ENCODE results near the gene GABRE. TPM values are rescaled to one million over a fixed set of nuclear protein-coding genes. Genes with fewer than 3 reads are reported as not detected.
A peak's percentile ranks its signal among the peaks of the same experiment; 100 is the strongest.

The GABRE gene
- total and polyA plus RNA-seq, 8 donors: 4.2 to 51.4 (median 12.8) TPM

DNA sequence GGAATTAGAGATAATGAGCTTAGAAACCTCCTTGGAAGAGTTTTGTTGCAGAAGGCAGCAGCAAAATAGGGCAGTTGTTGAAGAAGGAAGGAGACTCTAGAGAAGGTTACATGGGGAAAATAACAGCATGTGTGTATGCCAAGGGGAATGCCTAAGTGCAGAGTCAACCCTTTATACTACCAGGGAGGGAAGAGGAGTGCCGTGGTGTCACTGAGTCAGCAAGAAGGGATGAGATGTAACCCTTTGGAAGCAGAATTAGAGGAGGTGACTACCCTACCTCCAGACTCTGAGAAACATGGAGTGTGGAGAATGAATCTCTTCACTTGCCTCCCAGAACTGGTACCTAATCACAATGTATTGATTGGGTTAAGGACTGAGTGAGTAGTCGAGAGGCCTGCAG lies 6.7 kb upstream of the GABRE start:
- TF ChIP-seq, protein P1, sequence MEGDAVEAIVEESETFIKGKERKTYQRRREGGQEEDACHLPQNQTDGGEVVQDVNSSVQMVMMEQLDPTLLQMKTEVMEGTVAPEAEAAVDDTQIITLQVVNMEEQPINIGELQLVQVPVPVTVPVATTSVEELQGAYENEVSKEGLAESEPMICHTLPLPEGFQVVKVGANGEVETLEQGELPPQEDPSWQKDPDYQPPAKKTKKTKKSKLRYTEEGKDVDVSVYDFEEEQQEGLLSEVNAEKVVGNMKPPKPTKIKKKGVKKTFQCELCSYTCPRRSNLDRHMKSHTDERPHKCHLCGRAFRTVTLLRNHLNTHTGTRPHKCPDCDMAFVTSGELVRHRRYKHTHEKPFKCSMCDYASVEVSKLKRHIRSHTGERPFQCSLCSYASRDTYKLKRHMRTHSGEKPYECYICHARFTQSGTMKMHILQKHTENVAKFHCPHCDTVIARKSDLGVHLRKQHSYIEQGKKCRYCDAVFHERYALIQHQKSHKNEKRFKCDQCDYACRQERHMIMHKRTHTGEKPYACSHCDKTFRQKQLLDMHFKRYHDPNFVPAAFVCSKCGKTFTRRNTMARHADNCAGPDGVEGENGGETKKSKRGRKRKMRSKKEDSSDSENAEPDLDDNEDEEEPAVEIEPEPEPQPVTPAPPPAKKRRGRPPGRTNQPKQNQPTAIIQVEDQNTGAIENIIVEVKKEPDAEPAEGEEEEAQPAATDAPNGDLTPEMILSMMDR (IDR thresholded peaks at IDR 0.05): no peak
- Histone ChIP-seq H3K9me3 (no peaks in the 10 kb centered on the region), H3K27me3 (peaks cover 0 to 4% (median 0%) of the 10 kb centered on the region in 4 donors), H3K27ac (no peak overlapping the region), H3K4me3 (no peak overlapping the region), H3K36me3 (no peaks in the 10 kb centered on the region), H3K4me1 (no peaks in the 10 kb centered on the region)
- no peak for DNase-seq
- intact Hi-C loops (cut with DNase I): no loop called here
- 28 to 36% methylated on average over 2 of the region's 2 CpGs for WGBS, 2 donors
- peak in 1 of 4 donors; percentile 31 for ATAC-seq
- no peak for FAIRE-seq

GRCh38 chrX:151977923-151978322 lies 3.4 kb upstream of the GABRE start:
- intact Hi-C loops (cut with DNase I): no loop called here
- no peak for ATAC-seq

DNA sequence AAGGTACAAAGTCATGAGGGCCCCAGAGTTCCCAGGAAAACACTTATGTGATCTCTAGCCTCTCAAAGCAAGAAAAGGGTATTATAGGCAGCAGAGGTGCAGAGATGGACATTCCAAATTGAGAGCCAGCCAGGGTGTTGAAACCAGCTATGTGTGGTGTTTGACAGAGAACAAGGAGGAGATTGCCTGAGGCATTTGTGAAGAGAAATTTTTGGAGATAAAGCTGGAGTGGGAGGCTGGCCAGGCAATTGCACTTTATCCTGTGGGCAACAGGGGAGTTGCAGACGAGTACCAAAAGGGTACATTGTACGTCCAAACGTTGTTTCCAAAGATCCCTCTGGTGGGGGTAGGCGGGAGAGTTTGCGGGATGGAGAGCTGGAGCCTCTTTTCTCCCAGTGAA lies 2.5 kb upstream of the GABRE start:
- no peak overlapping the region for H3K4me3 ChIP-seq
- intact Hi-C loops (cut with DNase I): no loop called here
- no peak for ATAC-seq
- no peaks in the 10 kb centered on the region for H3K27me3 ChIP-seq
- no peak overlapping the region for H3K27ac ChIP-seq
- FAIRE-seq: no peak
- H3K4me1 ChIP-seq: no peaks in the 10 kb centered on the region
- TF ChIP-seq, protein P1 (IDR thresholded peaks at IDR 0.05): no peak
- no peaks in the 10 kb centered on the region for H3K36me3 ChIP-seq
- no peaks in the 10 kb centered on the region for H3K9me3 ChIP-seq
- no peak for DNase-seq
- 44 to 58% methylated on average over 5 of the region's 5 CpGs for WGBS, 2 donors

More at GRCh38 chrX:151977923-151978322, 3.4 kb upstream of the GABRE start:
- Histone ChIP-seq H3K27ac (no peak overlapping the region), H3K4me1 (no peaks in the 10 kb centered on the region), H3K27me3 (peaks cover 0 to 2% (median 0%) of the 10 kb centered on the region in 4 donors), H3K4me3 (no peak overlapping the region), H3K36me3 (no peaks in the 10 kb centered on the region), H3K9me3 (no peaks in the 10 kb centered on the region)
- DNase-seq (no peak), FAIRE-seq (no peak)
- 59 to 87% methylated on average over 1 of the region's 1 CpG for WGBS, 2 donors
- TF ChIP-seq, protein P1 (IDR thresholded peaks at IDR 0.05): no peak

DNA sequence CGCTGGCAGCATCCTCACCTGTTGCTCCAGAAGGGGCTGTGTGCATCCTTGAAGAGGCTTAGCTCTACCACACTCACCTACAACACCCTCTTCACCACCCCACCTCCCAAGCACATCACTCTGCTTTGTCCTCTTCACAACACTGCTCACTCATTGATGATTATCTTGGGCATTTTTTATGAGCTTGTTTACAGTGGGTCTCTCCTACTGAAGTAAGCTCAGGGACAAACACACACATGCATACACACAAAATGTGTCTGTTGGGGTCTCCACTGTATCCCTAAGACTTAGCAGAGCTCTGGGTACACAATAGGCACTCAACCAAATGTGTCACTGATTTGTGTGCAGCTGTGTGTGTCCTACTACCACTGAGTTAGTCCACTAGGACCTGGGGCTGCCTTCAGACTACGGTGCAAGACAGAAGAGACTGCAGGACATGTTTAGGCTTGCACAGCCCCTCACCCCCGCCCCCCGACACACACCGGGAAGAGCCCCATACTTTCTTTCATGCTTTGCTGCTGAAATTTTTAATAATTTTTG lies 1.3 kb upstream of the GABRE start:
- H3K27ac ChIP-seq: no peak overlapping the region
- no peak for FAIRE-seq
- H3K4me1 ChIP-seq: no peaks in the 10 kb centered on the region
- H3K9me3 ChIP-seq: no peaks in the 10 kb centered on the region
- 69 to 82% methylated on average over 5 of the region's 5 CpGs for WGBS, 2 donors
- no peak overlapping the region for H3K4me3 ChIP-seq
- TF ChIP-seq, protein P1 (IDR thresholded peaks at IDR 0.05): no peak
- no peaks in the 10 kb centered on the region for H3K27me3 ChIP-seq
- H3K36me3 ChIP-seq: no peaks in the 10 kb centered on the region
- no peak for ATAC-seq
- intact Hi-C loops (cut with DNase I): no loop called here
- no peak for DNase-seq

- Histone ChIP-seq H3K9me3 (no peaks in the 10 kb centered on the region), H3K27me3 (no peaks in the 10 kb centered on the region), H3K27ac (no peak overlapping the region), H3K36me3 (no peaks in the 10 kb centered on the region), H3K4me1 (no peaks in the 10 kb centered on the region), H3K4me3 (peak overlapping the region in 1 of 4 donors; percentile 52)
- TF ChIP-seq, protein P1 (IDR thresholded peaks at IDR 0.05): no peak
- intact Hi-C loops (cut with DNase I): no loop called here
- FAIRE-seq (no peak), ATAC-seq (no peak), DNase-seq (no peak)
- 50 to 54% methylated on average over 8 of the region's 8 CpGs for WGBS, 2 donors
These were observed 735 bp upstream of the GABRE start for GRCh38 chrX:151975228-151975593.

Measured in pancreas (tissue), 10 donors.